Transverse colon (tissue), 3 donors: ENCODE measurements around the gene SLC25A14.

Source experiments
- CTCF ChIP-seq, 5 experiments: fragments of 200-600 bp in 3 of 5; fragments of 450-650 bp in 2 of 5; sonication (generic) in 3 of 5; IDR thresholded peaks; 1 replicate in 2 of 5; 2 replicates in 3 of 5; pipeline ENCODE4 v1.5.1; 2016 to 2017; ENCODE audit warnings: antibody characterized with exemption in 5 of 5, inconsistent platforms in 3 of 5, mild to moderate bottlenecking in 2 of 5, moderate library complexity in 1 of 5
- POLR2A ChIP-seq: fragments of 450-650 bp; IDR thresholded peaks from one replicate; pipeline ENCODE4 v1.6.1; 2016; ENCODE audit warnings: antibody characterized with exemption, mild to moderate bottlenecking, moderate library complexity

- TF ChIP-seq CTCF (IDR thresholded peaks at IDR 0.05), result no peak
- no peak for TF ChIP-seq POLR2A
These were observed 9.6 kb upstream of the SLC25A14 start for GRCh38 chrX:130330146-130330545.
